Esophagus squamous epithelium (tissue), 4 donors: ENCODE results near the gene CDC6.

Experiments
- POLR2A ChIP-seq, 4 donors: fragments of 450-650 bp; IDR thresholded peaks; one replicate each; pipeline ENCODE4 v1.6.1; 2017; ENCODE audit warnings: antibody characterized with exemption in 4 of 4, mild to moderate bottlenecking in 4 of 4, moderate library complexity in 3 of 4
- TF ChIP-seq, protein P1 (sequence below), 6 experiments: fragments of 450-650 bp in 4 of 6; fragments of 200-600 bp in 2 of 6; sonication (generic) in 2 of 6; IDR thresholded peaks; one replicate each; pipeline ENCODE4 v1.5.1; 2016 to 2019; ENCODE audit warnings: antibody characterized with exemption in 6 of 6, mild to moderate bottlenecking in 4 of 6, moderate library complexity in 4 of 6

DNA sequence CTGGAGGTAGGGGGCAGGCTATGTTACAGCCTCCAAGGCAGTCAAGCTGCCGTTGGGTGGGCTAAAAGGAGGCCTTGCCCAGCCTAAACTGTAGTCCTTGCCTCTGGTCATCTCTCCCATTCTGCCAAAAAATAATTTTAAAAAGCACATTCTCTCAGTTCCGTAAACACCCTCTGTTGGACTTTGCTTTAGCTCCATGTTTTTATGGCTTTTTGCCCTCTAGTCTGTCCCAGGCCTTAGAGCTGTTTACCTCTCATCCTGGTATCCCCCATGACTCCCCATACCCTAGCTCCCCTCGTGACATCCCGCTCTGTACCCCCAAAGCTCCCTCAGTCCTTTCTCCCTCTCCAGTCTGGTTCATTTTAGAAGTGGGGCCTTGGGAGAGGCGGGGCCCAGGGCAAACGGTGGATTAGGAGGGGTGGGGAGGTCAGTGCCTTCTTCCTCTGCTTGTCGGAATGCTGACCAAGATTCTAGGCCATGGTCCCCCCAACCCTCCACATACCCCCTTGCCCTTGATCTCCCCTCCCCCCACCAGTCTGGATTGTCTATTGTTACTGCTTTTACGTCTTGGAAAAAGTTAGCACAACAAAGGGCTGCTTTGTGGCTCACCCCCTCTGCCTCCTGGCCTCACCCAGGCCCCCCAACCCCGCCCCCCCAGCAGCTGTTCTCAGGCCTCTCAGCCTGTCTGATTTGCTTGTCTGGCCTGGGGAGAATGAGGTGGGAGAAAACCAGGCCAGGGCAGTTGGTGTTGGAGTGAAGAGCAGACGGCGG, 58.5 kb downstream of the CDC6 start:
- TF ChIP-seq, protein P1, sequence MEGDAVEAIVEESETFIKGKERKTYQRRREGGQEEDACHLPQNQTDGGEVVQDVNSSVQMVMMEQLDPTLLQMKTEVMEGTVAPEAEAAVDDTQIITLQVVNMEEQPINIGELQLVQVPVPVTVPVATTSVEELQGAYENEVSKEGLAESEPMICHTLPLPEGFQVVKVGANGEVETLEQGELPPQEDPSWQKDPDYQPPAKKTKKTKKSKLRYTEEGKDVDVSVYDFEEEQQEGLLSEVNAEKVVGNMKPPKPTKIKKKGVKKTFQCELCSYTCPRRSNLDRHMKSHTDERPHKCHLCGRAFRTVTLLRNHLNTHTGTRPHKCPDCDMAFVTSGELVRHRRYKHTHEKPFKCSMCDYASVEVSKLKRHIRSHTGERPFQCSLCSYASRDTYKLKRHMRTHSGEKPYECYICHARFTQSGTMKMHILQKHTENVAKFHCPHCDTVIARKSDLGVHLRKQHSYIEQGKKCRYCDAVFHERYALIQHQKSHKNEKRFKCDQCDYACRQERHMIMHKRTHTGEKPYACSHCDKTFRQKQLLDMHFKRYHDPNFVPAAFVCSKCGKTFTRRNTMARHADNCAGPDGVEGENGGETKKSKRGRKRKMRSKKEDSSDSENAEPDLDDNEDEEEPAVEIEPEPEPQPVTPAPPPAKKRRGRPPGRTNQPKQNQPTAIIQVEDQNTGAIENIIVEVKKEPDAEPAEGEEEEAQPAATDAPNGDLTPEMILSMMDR (IDR thresholded peaks at IDR 0.05): no peak
- no peak for TF ChIP-seq POLR2A (IDR thresholded peaks at IDR 0.05)
